HG03575 (cell line): ENCODE measurements around the gene LEPR.
"Not testable (repeated sequence)": the region's sequence is repeated elsewhere in the genome, so short reads cannot be mapped to it uniquely, and the experiment has no call there.

Source experiments
- ATAC-seq: cut with Tn5 transposase; IDR thresholded peaks from one replicate; pipeline ENCODE4 v1.9.1; 2021; ENCODE audit not compliant: unreplicated experiment, insufficient number of reproducible peaks, low FRiP score; ENCODE audit errors: extremely low read depth

LEPR gene

GRCh38 chr1:65420590-65421350, at the start of gene LEPR, which contains the start of gene LEPROT:
Gene LEPR, plus strand, starts transcription at chr1:65420668. Its CDS starts 144,898 bp downstream, at chr1:65565566.
Gene LEPROT, plus strand, starts transcription at chr1:65420668. Its CDS starts 57 bp downstream, at chr1:65420725.
- ATAC-seq: peak; percentile 12

GRCh38 chr1:65371544-65371943, 48.9 kb upstream of the LEPR start:
- ATAC-seq: no peak

GRCh38 chr1:65372557-65372956, 47.9 kb upstream of the LEPR start:
- no peak for ATAC-seq

- ATAC-seq: no peak
Measured at GRCh38 chr1:65377496-65378246, 42.8 kb upstream of the LEPR start.

- ATAC-seq: no peak
Measured at GRCh38 chr1:65378247-65378946, 42.1 kb upstream of the LEPR start.

- not testable (repeated sequence) for ATAC-seq
Measured at GRCh38 chr1:65384426-65384825, 36.0 kb upstream of the LEPR start.

- ATAC-seq: no peak
Measured at GRCh38 chr1:65386439-65386838, 34.0 kb upstream of the LEPR start.

GRCh38 chr1:65387821-65388220, 32.6 kb upstream of the LEPR start:
- ATAC-seq: no peak

GRCh38 chr1:65388908-65389695, 31.4 kb upstream of the LEPR start:
- no peak for ATAC-seq

GRCh38 chr1:65392497-65392896, 28.0 kb upstream of the LEPR start:
- no peak for ATAC-seq

GRCh38 chr1:65393347-65393746, 27.1 kb upstream of the LEPR start:
- ATAC-seq: no peak

- no peak for ATAC-seq
Measured at GRCh38 chr1:65393928-65394327, 26.5 kb upstream of the LEPR start.

- no peak for ATAC-seq
Measured at GRCh38 chr1:65395887-65396612, 24.4 kb upstream of the LEPR start.

GRCh38 chr1:65398083-65398482, 22.4 kb upstream of the LEPR start:
- ATAC-seq: no peak

GRCh38 chr1:65399003-65399402, 21.5 kb upstream of the LEPR start:
- no peak for ATAC-seq

- ATAC-seq: no peak
Measured at GRCh38 chr1:65401612-65402011, 18.9 kb upstream of the LEPR start.

GRCh38 chr1:65404941-65405340, 15.5 kb upstream of the LEPR start:
- no peak for ATAC-seq

GRCh38 chr1:65407877-65408276, 12.6 kb upstream of the LEPR start:
- no peak for ATAC-seq
